Body of pancreas (tissue), 4 donors: ENCODE results near the gene PALLD. TPM values are rescaled to one million over a fixed set of nuclear protein-coding genes. Genes with fewer than 3 reads are reported as not detected.

Experiments
- ATAC-seq: fragments of 150-250 bp; one replicate; pipeline ENCODE4 v1.9.1; 2016
- DNase-seq, 4 donors: peaks; one replicate each; pipeline ENCODE4 v3.0.0-alpha.2; 2019
- H3K27ac ChIP-seq, 4 donors: fragments of 200-600 bp; sonication (generic); 1 replicate in 3 of 4; 2 replicates in 1 of 4; pipeline versions ENCODE4 v1.5.1 to v1.6.1; 2016 to 2019; ENCODE audit warnings: mild to moderate bottlenecking in 1 of 4, mixed read lengths in 1 of 4, moderate library complexity in 1 of 4
- H3K27me3 ChIP-seq, 2 donors: fragments of 200-600 bp; sonication (generic); one replicate each; pipeline ENCODE4 v1.6.0; 2016; ENCODE audit warnings: mild to moderate bottlenecking in 1 of 2
- H3K36me3 ChIP-seq, 2 donors: fragments of 200-600 bp; sonication (generic); replicated peaks in 1 of 2; 2 replicates each; pipeline ENCODE4 v1.5.1; 2016; ENCODE audit warnings: low read depth in 2 of 2; ENCODE audit not compliant: insufficient read depth in 1 of 2
- H3K4me1 ChIP-seq: fragments of 200-600 bp; sonication (generic); one replicate; pipeline ENCODE4 v1.6.0; 2016
- H3K4me3 ChIP-seq, 2 donors: fragments of 200-600 bp; sonication (generic); 1 replicate in 1 of 2; 2 replicates in 1 of 2; pipeline ENCODE4 v1.5.1; 2016 to 2019
- H3K9me3 ChIP-seq, 3 donors: fragments of 200-600 bp; sonication (generic); 1 replicate in 2 of 3; 2 replicates in 1 of 3; pipeline ENCODE4 v1.5.1; 2016
- POLR2A ChIP-seq, 3 donors: fragments of 450-650 bp; IDR thresholded peaks; one replicate each; pipeline ENCODE4 v1.6.1; 2016; ENCODE audit warnings: antibody characterized with exemption in 3 of 3, mild to moderate bottlenecking in 2 of 3
- WGBS, 2 donors: methylation state at CpG; one replicate each; pipeline ENCODE4 v1.1.5; 2017; 5-methylcytosine and 5-hydroxymethylcytosine counted together
- intact Hi-C: fragments of 100-400 bp; cut with DNase I; formaldehyde crosslinking; loops from one replicate; pipeline ENCODE4 v1.15.1; 2023
- total RNA-seq, 2 donors: library from RNA; depleted of rRNA; stranded (reverse); fragments of >200 nt; gene quantifications; one replicate each; pipeline ENCODE4 v1.1.0, GENCODE V29; 2016
- TF ChIP-seq, protein P1 (sequence below), 7 experiments: fragments of 450-650 bp in 4 of 7; fragments of 200-600 bp in 3 of 7; sonication (generic) in 3 of 7; IDR thresholded peaks; one replicate each; pipeline ENCODE4 v1.5.1; 2016 to 2019; ENCODE audit warnings: antibody characterized with exemption in 7 of 7

The PALLD gene
- total RNA-seq, 2 donors from 2014 or later, result 46.8 to 52.4 TPM

DNA sequence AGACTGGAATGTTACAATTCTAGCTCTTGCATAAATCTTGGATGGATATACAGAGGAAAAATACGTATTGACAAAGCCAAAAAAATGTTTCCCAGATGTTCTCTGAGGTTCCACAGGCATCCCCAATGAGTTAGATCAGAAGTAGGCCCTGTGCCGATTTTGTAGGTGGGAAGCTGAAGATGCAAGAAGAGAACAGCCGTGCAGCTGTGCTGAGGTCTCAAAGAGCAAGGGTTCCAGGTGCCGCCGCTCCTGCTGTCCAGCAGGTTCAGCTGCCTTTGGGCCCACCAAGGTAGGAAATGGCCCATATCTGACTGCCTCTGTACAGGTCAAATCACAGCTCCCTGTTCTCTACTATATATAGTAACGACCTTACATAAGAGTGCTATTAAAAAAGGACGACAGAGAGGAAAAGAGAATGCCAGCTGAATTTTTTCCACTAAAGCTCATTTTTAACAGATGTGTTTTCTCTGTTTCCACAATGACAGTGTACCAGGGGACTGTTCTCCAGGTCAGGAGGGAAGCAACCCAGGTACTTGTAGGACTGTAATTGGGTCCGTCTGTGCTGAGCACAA lies 357.6 kb downstream of the PALLD start:
- WGBS, 2 donors, result 66 to 74% methylated on average over 8 of the region's 8 CpGs
- Histone ChIP-seq H3K4me1 (no peaks in the 10 kb centered on the region), H3K9me3 (no peaks in the 10 kb centered on the region), H3K36me3 (no peaks in the 10 kb centered on the region), H3K27me3 (no peaks in the 10 kb centered on the region), H3K4me3 (no peak overlapping the region), H3K27ac (no peak overlapping the region)
- peak; percentile 38 for ATAC-seq
- intact Hi-C loops, result no loop called here
- TF ChIP-seq, protein P1, sequence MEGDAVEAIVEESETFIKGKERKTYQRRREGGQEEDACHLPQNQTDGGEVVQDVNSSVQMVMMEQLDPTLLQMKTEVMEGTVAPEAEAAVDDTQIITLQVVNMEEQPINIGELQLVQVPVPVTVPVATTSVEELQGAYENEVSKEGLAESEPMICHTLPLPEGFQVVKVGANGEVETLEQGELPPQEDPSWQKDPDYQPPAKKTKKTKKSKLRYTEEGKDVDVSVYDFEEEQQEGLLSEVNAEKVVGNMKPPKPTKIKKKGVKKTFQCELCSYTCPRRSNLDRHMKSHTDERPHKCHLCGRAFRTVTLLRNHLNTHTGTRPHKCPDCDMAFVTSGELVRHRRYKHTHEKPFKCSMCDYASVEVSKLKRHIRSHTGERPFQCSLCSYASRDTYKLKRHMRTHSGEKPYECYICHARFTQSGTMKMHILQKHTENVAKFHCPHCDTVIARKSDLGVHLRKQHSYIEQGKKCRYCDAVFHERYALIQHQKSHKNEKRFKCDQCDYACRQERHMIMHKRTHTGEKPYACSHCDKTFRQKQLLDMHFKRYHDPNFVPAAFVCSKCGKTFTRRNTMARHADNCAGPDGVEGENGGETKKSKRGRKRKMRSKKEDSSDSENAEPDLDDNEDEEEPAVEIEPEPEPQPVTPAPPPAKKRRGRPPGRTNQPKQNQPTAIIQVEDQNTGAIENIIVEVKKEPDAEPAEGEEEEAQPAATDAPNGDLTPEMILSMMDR (IDR thresholded peaks at IDR 0.05), result no peak
- TF ChIP-seq POLR2A (IDR thresholded peaks at IDR 0.05), result no peak
- DNase-seq, result no peak

- H3K36me3 ChIP-seq, result no peaks in the 10 kb centered on the region
- H3K27ac ChIP-seq, result no peak overlapping the region
- intact Hi-C loops, result no loop called here
- no peak overlapping the region for H3K4me3 ChIP-seq
- ATAC-seq (no peak), DNase-seq (no peak)
- no peaks in the 10 kb centered on the region for H3K9me3 ChIP-seq
- 82 to 88% methylated on average over 2 of the region's 2 CpGs for WGBS, 2 donors
- no peaks in the 10 kb centered on the region for H3K4me1 ChIP-seq
- no peaks in the 10 kb centered on the region for H3K27me3 ChIP-seq
- TF ChIP-seq, protein P1 (IDR thresholded peaks at IDR 0.05), result no peak
- TF ChIP-seq POLR2A (IDR thresholded peaks at IDR 0.05), result no peak
These were observed 359.5 kb downstream of the PALLD start for GRCh38 chr4:168856312-168856711.

DNA sequence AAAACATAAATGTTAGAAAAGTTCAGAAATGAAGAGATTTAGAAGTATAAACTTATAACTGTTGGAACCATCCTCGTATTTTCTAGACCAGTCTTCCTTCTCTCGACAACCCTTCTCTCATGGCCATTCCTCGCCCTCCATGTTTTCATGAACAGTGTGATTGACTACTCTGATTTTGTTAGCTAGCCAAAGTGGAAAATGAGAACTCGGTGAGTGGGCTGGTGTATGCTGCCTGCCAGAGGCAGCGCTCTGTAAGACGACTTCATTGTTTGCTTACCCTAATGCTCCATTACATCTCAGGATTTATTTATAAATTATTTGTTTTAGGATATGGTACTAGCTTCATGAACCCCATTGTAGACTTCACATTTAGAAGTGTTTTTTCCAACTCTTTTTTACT lies 360.2 kb downstream of the PALLD start:
- DNase-seq (no peak), ATAC-seq (no peak)
- Histone ChIP-seq H3K36me3 (no peaks in the 10 kb centered on the region), H3K4me1 (no peaks in the 10 kb centered on the region), H3K27ac (no peak overlapping the region), H3K9me3 (no peaks in the 10 kb centered on the region), H3K27me3 (no peaks in the 10 kb centered on the region), H3K4me3 (no peak overlapping the region)
- intact Hi-C loops, result no loop called here
- TF ChIP-seq POLR2A (IDR thresholded peaks at IDR 0.05), result no peak
- TF ChIP-seq, protein P1 (IDR thresholded peaks at IDR 0.05), result no peak
- WGBS, 2 donors, result 70 to 75% methylated on average over 6 of the region's 6 CpGs

GRCh38 chr4:168857546-168858314 lies 360.9 kb downstream of the PALLD start:
- no peak for TF ChIP-seq POLR2A (IDR thresholded peaks at IDR 0.05)
- TF ChIP-seq, protein P1 (IDR thresholded peaks at IDR 0.05), result no peak
- Histone ChIP-seq H3K9me3 (no peaks in the 10 kb centered on the region), H3K4me3 (no peak overlapping the region), H3K36me3 (no peaks in the 10 kb centered on the region), H3K4me1 (no peaks in the 10 kb centered on the region), H3K27me3 (no peaks in the 10 kb centered on the region), H3K27ac (no peak overlapping the region)
- ATAC-seq (no peak), DNase-seq (no peak)
- WGBS, 2 donors, result 65 to 70% methylated on average over 5 of the region's 5 CpGs
- intact Hi-C loops, result no loop called here

DNA sequence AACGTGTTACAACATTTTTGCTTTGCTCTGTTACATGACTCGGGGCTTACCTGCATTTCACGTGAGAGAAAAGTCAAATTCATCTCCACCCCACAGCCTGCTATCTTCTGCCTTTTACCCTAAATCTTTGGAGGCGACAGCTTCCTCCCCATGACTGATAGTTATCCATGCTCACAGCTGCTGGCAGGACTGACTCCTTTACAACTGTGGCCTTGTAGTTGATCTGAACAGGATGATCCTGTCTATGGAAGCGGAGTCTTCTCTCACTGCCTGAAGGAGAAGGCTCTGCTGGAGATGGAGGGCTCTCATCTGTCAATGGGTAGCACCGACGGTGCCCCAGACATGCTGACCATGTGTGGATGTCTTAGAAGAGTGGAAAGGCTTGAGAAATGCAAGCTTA lies 362.2 kb downstream of the PALLD start:
- no peaks in the 10 kb centered on the region for H3K36me3 ChIP-seq
- TF ChIP-seq, protein P1 (IDR thresholded peaks at IDR 0.05), result no peak
- no peak for TF ChIP-seq POLR2A (IDR thresholded peaks at IDR 0.05)
- no peak overlapping the region for H3K4me3 ChIP-seq
- H3K27ac ChIP-seq, result no peak overlapping the region
- WGBS, 2 donors, result 83 to 93% methylated on average over 7 of the region's 7 CpGs
- H3K9me3 ChIP-seq, result no peaks in the 10 kb centered on the region
- H3K4me1 ChIP-seq, result no peaks in the 10 kb centered on the region
- no peak for ATAC-seq
- intact Hi-C loops, result no loop called here
- no peak for DNase-seq
- no peaks in the 10 kb centered on the region for H3K27me3 ChIP-seq
